ENCODE results near the gene ST8SIA2.

ST8SIA2 gene

DNA sequence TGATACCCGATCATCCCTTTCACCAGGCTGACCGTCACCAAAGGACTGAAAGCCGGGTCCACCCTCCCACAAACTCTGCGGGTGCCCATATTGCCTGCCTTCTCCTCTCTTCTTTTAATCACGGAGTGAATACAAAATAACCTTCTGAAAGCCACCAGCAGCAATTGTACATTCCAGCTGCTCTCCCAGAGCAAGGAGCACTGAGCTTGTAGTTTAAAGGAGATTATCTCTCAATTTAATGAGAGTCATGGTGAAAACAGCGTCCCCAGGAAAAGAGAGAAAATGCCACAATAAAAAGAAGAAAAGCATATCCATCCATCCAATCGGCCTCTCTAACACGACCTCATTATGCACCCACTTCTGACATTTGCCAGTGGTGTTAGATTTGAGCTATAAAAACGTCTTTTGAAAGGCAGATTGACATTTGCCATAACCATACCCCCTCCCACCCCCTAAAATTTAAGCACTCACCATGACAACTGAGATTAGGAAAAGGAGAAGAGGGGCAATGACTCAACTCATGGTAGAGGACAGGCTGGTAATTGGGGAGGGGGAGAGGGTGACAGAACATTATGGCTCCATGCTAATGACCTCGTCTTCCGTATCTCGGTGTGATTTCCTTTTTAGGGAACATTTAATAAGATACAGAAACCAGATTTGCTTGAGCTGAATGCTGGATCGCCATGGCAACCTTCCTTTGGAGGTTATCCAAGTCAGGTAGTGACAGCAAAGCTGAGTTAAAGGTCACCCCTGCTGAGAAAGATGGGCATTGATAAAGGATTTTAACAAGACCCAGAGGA, 106.2 kb downstream of the ST8SIA2 start:
- DNase-seq, result no peak

DNA sequence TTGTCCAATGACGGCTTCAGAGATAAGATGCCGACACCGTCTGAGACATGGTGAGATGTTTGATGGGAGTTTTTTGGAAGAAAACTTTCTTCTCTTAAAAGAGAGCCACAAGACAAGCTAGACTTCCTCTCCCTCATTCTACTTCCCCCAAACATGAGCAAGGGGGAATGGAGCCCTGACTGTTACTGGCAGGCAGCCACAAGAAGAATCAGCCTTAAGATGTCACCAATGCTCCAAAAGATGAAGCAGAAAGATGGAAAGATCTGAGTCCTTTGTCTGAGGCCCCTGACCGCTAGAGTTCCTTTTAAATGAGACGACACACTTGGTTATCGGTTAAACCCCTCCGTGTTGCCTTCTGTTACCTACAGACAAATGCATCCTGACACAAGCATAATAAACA, 108.7 kb downstream of the ST8SIA2 start:
- no peak for DNase-seq

GRCh38 chr15:92502930-92503857, 109.5 kb downstream of the ST8SIA2 start:
- no peak for DNase-seq

- no peak for DNase-seq
Measured at GRCh38 chr15:92503889-92504288, 110.2 kb downstream of the ST8SIA2 start.

DNA sequence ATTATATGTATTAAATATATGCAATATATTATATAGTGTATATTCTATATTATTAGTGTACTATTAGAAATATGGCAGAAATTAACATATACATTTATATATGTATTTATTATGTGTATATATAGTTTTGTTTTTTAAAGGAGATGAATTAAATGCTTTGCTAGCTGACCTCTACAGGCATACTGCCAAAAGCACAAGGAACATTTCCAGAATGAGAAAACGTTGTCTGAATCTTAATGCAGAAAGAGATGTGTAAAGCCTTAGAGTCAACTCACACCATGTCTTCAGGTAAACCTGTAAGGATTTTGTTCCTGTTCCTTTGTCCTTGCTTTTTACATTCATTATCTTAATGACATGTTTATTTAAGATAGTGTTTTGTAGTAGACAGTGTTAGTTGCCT, 111.9 kb downstream of the ST8SIA2 start:
- DNase-seq, result no peak

- DNase-seq, result no peak
Measured at GRCh38 chr15:92506506-92506905, 112.8 kb downstream of the ST8SIA2 start.

GRCh38 chr15:92510163-92510882, 116.6 kb downstream of the ST8SIA2 start:
- DNase-seq, result no peak

All from activated CD8-positive, alpha-beta memory T cell treated with anti-CD3 and anti-CD28 coated beads, Interleukin-2, amount 50 U/mL, for 48 hours (primary cell).